Loucy (cell line): ENCODE data around the gene LIMS1.
"Not testable (repeated sequence)": the region's sequence is repeated elsewhere in the genome, so short reads cannot be mapped to it uniquely, and the experiment has no call there.

ENCODE experiments used
- H2AFZ ChIP-seq: fragments of 200-600 bp; sonication (generic); 2 replicates; pipeline ENCODE4 v1.6.0; 2016; ENCODE audit warnings: antibody characterized with exemption, mild to moderate bottlenecking, low read length, moderate library complexity
- H3F3A ChIP-seq: fragments of 200-600 bp; 2 replicates; pipeline ENCODE4 v1.6.0; 2016; ENCODE audit warnings: antibody characterized with exemption, low read depth, mild to moderate bottlenecking
- H3K27me3 ChIP-seq: fragments of 200-600 bp; sonication (generic); 2 replicates; pipeline ENCODE4 v1.6.1; 2014; ENCODE audit warnings: low read length, mild to moderate bottlenecking; ENCODE audit not compliant: insufficient read depth, poor library complexity, severe bottlenecking
- H3K36me3 ChIP-seq: fragments of 200-600 bp; sonication (generic); 2 replicates; pipeline ENCODE4 v1.6.1; 2016; ENCODE audit warnings: low read length; ENCODE audit not compliant: insufficient read depth
- H3K4me1 ChIP-seq: fragments of 200-600 bp; sonication (generic); 2 replicates; pipeline ENCODE4 v1.5.1; 2014; ENCODE audit warnings: low read length, mild to moderate bottlenecking; ENCODE audit not compliant: insufficient read depth, poor library complexity, severe bottlenecking
- H3K4me2 ChIP-seq: fragments of 200-600 bp; sonication (generic); 2 replicates; pipeline ENCODE4 v1.6.0; 2014; ENCODE audit warnings: antibody characterized with exemption, low read length, low read depth, mild to moderate bottlenecking; ENCODE audit not compliant: poor library complexity, severe bottlenecking
- H3K4me3 ChIP-seq: fragments of 200-600 bp; sonication (generic); 2 replicates; pipeline ENCODE4 v1.5.1; 2014; ENCODE audit warnings: low read length, mild to moderate bottlenecking, mixed read lengths; ENCODE audit not compliant: poor library complexity, severe bottlenecking
- H3K79me2 ChIP-seq: fragments of 200-600 bp; sonication (generic); 2 replicates; pipeline ENCODE4 v1.6.1; 2014; ENCODE audit warnings: low read length; ENCODE audit not compliant: insufficient read depth
- H3K9ac ChIP-seq: fragments of 200-600 bp; sonication (generic); 2 replicates; pipeline ENCODE4 v1.6.0; 2014; ENCODE audit warnings: mild to moderate bottlenecking, low read depth, low read length, moderate library complexity; ENCODE audit not compliant: poor library complexity, severe bottlenecking
- H3K9me2 ChIP-seq: fragments of 200-600 bp; sonication (generic); replicated peaks from 2 replicates; pipeline ENCODE4 v1.6.1; 2016; ENCODE audit warnings: low read depth, low read length, mixed read lengths
- H3K9me3 ChIP-seq: fragments of 200-600 bp; sonication (generic); 2 replicates; pipeline ENCODE4 v1.6.1; 2014; ENCODE audit warnings: mild to moderate bottlenecking, antibody characterized with exemption, low read length, low read depth; ENCODE audit not compliant: insufficient read depth
- H4K20me1 ChIP-seq: fragments of 200-600 bp; sonication (generic); 2 replicates; pipeline ENCODE4 v1.6.0; 2014; ENCODE audit warnings: antibody characterized with exemption, low read length, mild to moderate bottlenecking; ENCODE audit not compliant: insufficient read depth, poor library complexity, severe bottlenecking
- EZH2phosphoT487 ChIP-seq: fragments of 200-600 bp; IDR thresholded peaks from 2 replicates; pipeline ENCODE4 v1.6.1; 2018; ENCODE audit warnings: antibody characterized with exemption, mild to moderate bottlenecking, moderate library complexity, borderline replicate concordance
- TF ChIP-seq, protein P1 (sequence below): fragments of 200-600 bp; sonication (generic); conservative IDR thresholded peaks from 2 replicates; pipeline ENCODE4 v1.5.1; 2014; ENCODE audit warnings: mild to moderate bottlenecking, antibody characterized with exemption, low read length

Gene LIMS1

DNA sequence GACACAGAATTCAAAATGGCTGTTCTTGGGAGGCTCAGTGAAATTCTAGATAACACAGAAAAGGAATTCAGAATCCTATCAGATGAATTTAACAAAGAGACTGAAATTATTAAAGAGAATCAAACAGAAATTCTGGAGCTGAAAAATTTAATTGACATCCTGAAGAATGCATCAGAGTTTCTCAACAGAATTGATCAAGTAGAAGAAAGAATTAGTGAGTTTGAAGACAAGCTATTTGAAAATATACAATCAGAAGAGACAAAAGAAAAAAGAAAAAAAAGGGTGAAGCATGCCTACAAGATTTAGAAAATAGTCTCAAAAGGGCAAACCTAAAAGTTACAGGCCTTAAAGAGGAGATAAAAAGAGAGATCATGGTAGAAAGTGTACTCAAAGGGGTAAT is 173.0 kb downstream of the LIMS1 start:
- Histone ChIP-seq H3K4me3 (no peak overlapping the region), H3K36me3 (no peaks in the 10 kb centered on the region), H2AFZ (no peak overlapping the region), H3K27me3 (no peaks in the 10 kb centered on the region), H3K9ac (no peak overlapping the region), H3K9me2 (no peaks in the 10 kb centered on the region), H3K4me2 (no peak overlapping the region), H3F3A (no peaks in the 10 kb centered on the region), H4K20me1 (no peaks in the 10 kb centered on the region), H3K4me1 (no peaks in the 10 kb centered on the region), H3K79me2 (no peaks in the 10 kb centered on the region), H3K9me3 (no peaks in the 10 kb centered on the region; the same call in 1 of the 2 replicates)
- no peak for TF ChIP-seq EZH2phosphoT487
- TF ChIP-seq, protein P1, sequence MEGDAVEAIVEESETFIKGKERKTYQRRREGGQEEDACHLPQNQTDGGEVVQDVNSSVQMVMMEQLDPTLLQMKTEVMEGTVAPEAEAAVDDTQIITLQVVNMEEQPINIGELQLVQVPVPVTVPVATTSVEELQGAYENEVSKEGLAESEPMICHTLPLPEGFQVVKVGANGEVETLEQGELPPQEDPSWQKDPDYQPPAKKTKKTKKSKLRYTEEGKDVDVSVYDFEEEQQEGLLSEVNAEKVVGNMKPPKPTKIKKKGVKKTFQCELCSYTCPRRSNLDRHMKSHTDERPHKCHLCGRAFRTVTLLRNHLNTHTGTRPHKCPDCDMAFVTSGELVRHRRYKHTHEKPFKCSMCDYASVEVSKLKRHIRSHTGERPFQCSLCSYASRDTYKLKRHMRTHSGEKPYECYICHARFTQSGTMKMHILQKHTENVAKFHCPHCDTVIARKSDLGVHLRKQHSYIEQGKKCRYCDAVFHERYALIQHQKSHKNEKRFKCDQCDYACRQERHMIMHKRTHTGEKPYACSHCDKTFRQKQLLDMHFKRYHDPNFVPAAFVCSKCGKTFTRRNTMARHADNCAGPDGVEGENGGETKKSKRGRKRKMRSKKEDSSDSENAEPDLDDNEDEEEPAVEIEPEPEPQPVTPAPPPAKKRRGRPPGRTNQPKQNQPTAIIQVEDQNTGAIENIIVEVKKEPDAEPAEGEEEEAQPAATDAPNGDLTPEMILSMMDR: no peak

DNA sequence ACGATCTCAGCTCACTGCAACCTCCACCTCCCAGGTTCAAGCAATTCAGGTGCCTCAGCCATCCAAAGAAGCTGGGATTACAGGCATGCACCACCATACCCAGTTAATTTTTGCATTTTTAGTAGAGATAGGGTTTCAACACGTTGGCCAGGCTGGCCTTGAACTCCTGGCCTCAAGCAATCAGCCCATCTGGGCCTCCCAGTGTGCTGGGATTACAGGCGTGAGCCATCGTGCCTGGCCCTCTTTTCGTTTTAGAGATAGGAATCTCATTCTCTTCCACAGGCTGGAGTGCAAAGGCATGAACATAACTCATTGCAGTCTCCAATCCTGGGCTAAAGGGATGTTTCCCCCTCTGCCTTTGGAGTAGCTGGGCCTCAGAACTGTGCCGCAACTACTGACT is 182.7 kb downstream of the LIMS1 start:
- H3K4me1 ChIP-seq, H3K9ac ChIP-seq, H3K9me3 ChIP-seq, H3K4me2 ChIP-seq, H3K36me3 ChIP-seq, H3F3A ChIP-seq, H2AFZ ChIP-seq, H4K20me1 ChIP-seq, H3K4me3 ChIP-seq, H3K27me3 ChIP-seq, H3K9me2 ChIP-seq: not testable (repeated sequence)
- H3K79me2 ChIP-seq: peaks cover 33% of the 10 kb centered on the region

DNA sequence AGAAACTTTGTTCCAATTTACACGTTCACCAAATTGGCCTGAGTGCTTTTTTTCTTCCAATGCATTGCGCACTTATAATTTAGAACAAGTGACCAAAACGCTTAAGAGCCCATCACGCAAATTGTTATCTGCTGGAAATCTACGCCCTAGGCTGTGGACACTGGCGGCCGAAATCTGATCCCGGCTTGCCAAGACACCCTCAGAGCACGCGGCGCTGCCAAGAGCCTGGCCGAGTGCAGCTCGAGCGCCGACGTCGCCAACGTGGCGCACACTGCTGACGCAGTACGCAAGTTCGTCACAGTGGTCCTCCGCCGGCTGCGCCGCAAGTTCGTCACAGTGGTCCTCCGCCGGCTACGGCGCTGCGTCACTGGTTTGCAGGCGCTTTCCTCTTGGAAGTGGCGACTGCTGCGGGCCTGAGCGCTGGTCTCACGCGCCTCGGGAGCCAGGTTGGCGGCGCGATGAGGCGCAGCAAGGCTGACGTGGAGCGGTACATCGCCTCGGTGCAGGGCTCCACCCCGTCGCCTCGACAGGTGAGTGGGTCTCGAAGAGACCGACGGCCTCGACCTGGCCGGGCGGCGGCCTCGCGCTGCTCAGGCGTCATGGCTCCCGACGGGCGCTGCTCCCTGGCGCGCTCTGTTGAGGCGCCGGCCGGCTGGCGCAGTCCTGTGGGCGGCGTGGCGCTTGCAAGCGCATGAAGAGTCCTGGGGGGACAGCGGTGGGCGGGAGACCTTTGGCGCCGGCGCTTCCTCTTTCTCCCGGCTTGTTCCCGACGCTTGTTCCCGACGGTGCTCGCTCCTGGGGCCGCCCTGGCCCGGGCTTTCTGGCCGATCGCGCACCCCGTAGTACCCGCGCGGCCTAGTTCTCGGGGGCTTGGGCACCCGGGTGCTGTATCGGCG is 185.1 kb downstream of the LIMS1 start, which contains the start of gene RANBP2:
Gene RANBP2, plus strand, starts transcription at position 334 of the 896 bp plus-strand sequence. Its CDS starts 125 bp downstream, at position 459.
- H3K9me2 ChIP-seq: no peaks in the 10 kb centered on the region
- H3K4me3 ChIP-seq: peak within 1 kb of the TSS; percentile 76
- H3K79me2 ChIP-seq: peaks cover 53% of the 10 kb centered on the region
- no peaks in the 10 kb centered on the region for H3K9me3 ChIP-seq
- H3K4me1 ChIP-seq: peaks cover 6% of the 10 kb centered on the region
- H3F3A ChIP-seq: no peaks in the 10 kb centered on the region
- no peaks in the 10 kb centered on the region for H3K27me3 ChIP-seq
- H3K4me2 ChIP-seq: peak within 1 kb of the TSS; percentile 83
- no peaks in the 10 kb centered on the region for H3K36me3 ChIP-seq
- peaks cover 4% of the 10 kb centered on the region for H4K20me1 ChIP-seq
- peak within 1 kb of the TSS; percentile 72 for H2AFZ ChIP-seq
- H3K9ac ChIP-seq: peak within 1 kb of the TSS; percentile 79
- TF ChIP-seq EZH2phosphoT487: no peak

DNA sequence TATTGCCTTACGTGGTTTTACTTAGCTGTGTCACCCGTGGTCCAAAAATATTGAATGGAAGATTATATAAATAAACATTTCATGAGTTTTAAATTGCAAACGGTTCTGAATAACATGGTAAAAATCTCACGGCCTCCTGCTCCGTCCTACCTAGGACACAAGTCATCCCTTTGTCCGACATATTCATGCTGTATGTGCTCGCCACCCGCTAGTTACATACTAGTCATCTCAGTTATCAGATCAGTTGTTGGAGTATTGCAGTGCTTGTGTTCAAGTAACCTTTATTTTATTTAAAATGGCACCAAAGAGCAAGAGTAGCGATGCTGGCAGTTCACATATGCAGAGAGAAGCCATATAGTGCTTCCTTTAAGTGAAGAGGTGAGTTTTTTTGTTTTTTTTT is 191.8 kb downstream of the LIMS1 start:
- not testable (repeated sequence) for H3K4me1 ChIP-seq, H3K4me3 ChIP-seq, H3K36me3 ChIP-seq, H2AFZ ChIP-seq, H3K9me3 ChIP-seq, H4K20me1 ChIP-seq, H3K9me2 ChIP-seq, H3K9ac ChIP-seq, H3K27me3 ChIP-seq, H3F3A ChIP-seq
- Histone ChIP-seq H3K4me2 (peak overlapping the region; percentile 73), H3K79me2 (peaks cover 75% of the 10 kb centered on the region)

DNA sequence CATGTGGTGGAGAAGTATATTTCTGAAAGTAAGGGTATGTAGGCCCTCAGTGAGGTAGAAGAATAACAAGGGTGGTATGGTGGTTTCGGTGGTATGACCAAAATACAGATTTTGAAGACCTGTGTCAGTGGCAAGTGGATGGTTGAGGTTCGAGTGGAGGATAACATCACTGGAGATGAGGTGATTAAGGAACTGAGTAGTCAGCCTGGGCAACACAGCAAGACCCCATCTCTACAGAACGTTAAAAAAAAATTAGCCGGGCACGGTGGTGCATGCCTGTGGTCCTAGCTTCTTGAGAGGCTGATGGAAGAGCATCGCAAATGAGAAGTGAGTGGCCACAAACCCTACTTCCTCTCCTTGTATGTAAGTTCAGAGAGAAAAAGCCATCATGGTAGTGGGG is 200.4 kb downstream of the LIMS1 start:
- not testable (repeated sequence) for H3F3A ChIP-seq, H3K9me2 ChIP-seq, H4K20me1 ChIP-seq, H3K4me1 ChIP-seq, H2AFZ ChIP-seq, H3K9me3 ChIP-seq, H3K4me2 ChIP-seq, H3K9ac ChIP-seq, H3K27me3 ChIP-seq, H3K79me2 ChIP-seq, H3K4me3 ChIP-seq
- peaks cover 26% of the 10 kb centered on the region; the same call in 1 of the 2 replicates for H3K36me3 ChIP-seq
